HG03066 (cell line): ENCODE data around the gene MRPL39.

ENCODE experiments used
- ATAC-seq: cut with Tn5 transposase; IDR thresholded peaks from one replicate; pipeline ENCODE4 v1.9.1; 2021; ENCODE audit warnings: low read depth; ENCODE audit not compliant: unreplicated experiment

The MRPL39 gene

GRCh38 chr21:25550352-25551120, 56.7 kb downstream of the MRPL39 start:
- ATAC-seq = no peak

- no peak for ATAC-seq
Observed at GRCh38 chr21:25541042-25541441, 66.2 kb downstream of the MRPL39 start.

- ATAC-seq = no peak
Observed at GRCh38 chr21:25539606-25540005, 67.7 kb downstream of the MRPL39 start.

- no peak for ATAC-seq
Observed at GRCh38 chr21:25537174-25537573, 70.1 kb downstream of the MRPL39 start.

- no peak for ATAC-seq
Observed at GRCh38 chr21:25536752-25537151, 70.5 kb downstream of the MRPL39 start.

GRCh38 chr21:25535849-25536248, 71.4 kb downstream of the MRPL39 start:
- ATAC-seq = no peak
